ENCODE data around the gene PIP5K1B.

The PIP5K1B gene

DNA sequence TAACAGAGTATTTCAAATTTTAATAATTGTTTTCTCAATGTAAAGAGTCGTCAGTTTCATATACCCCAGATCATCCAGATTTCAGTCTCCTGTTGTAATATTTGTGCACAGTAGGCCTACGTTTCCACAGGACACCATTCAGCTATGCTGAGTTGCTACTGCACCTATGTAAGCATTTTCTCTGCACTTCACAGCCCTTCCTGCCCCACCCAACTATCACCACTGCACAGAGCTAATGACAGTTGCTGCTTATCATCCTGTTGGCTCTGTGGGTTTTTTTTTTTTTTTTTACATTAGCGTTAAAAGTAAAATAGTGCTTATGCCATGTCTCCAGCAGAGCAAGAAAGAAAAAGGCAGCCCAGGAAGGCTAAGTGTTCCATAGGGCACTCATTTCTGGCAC, 314.8 kb downstream of the PIP5K1B start:
- Mint-ChIP-seq H3K9me3 (no peaks in the 10 kb centered on the region), H3K27ac (peak overlapping the region; percentile 74), H3K4me1 (ENCODE audit: low read depth) (peaks cover 28% of the 10 kb centered on the region), H3K36me3 (ENCODE audit: low read depth) (no peaks in the 10 kb centered on the region), H3K4me3 (peak overlapping the region; percentile 51), H3K27me3 (ENCODE audit: low read depth) (peaks cover 22% of the 10 kb centered on the region)

DNA sequence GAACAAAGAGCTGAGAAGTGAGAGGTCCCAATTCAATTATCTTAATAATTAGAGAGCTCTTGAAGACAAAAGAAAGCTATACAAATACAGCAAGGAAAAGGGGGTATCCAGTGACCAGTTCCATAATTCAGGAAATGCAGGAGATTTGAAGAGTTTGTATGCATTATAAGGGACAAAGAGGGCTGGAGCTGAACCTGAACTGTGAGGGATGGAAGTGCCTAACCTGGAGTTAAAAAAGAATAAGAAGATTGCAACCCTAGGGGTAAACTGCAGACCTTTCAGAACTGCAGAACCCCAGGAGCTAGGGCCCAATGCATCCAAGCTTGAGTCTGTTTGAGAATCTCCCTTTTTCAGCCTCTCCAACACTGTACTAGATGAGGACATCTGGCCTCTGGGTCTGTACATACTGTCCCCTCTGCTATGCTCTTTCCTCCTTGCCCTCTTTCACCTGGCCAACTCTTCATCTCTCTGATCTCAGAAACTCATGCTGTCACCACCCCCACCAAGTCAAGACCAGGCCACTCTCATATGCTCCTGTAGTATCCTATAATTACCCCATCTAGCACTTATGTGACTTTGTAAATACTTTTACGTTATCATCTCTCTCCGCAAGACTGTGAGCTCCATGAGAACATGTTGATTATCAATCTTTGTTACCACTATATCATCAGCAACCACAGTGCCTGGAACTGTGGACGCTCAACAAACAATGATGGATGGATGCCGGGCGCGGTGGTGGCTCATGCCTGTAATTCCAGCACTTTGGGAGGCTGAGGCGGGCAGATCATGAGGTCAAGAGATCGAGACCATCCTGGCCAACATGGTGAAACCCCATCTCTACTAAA, 315.5 kb downstream of the PIP5K1B start:
- H3K4me1 Mint-ChIP-seq (ENCODE audit: low read depth), result peaks cover 28% of the 10 kb centered on the region
- no peak overlapping the region for H3K4me3 Mint-ChIP-seq
- H3K27ac Mint-ChIP-seq, result peak overlapping the region; percentile 74
- H3K27me3 Mint-ChIP-seq (ENCODE audit: low read depth), result peaks cover 22% of the 10 kb centered on the region
- H3K36me3 Mint-ChIP-seq (ENCODE audit: low read depth), result no peaks in the 10 kb centered on the region
- no peaks in the 10 kb centered on the region for H3K9me3 Mint-ChIP-seq

DNA sequence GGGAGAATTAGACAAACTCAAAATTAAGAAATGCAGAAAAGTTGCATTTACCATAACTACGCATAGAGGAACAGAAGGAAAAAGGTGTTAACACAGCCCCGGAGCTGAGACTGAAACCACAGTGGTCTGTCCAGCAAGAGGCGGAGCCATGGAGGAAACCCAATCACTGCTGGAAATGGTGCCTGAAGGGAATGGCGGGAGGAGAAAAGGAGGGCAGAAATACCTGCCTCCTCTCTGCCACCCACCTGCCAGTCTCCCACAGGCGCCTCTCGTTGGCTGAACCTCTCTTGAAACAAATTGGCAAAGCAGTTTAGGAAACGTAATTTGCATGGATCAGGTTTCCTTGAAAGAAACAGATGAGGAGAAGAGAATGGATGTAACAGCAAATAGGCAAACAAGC, 318.6 kb downstream of the PIP5K1B start:
- peaks cover 8% of the 10 kb centered on the region for H3K27me3 Mint-ChIP-seq (ENCODE audit: low read depth)
- peaks cover 37% of the 10 kb centered on the region for H3K4me1 Mint-ChIP-seq (ENCODE audit: low read depth)
- H3K27ac Mint-ChIP-seq, result no peak overlapping the region
- no peaks in the 10 kb centered on the region for H3K9me3 Mint-ChIP-seq
- H3K36me3 Mint-ChIP-seq (ENCODE audit: low read depth), result no peaks in the 10 kb centered on the region
- H3K4me3 Mint-ChIP-seq, result no peak overlapping the region

DNA sequence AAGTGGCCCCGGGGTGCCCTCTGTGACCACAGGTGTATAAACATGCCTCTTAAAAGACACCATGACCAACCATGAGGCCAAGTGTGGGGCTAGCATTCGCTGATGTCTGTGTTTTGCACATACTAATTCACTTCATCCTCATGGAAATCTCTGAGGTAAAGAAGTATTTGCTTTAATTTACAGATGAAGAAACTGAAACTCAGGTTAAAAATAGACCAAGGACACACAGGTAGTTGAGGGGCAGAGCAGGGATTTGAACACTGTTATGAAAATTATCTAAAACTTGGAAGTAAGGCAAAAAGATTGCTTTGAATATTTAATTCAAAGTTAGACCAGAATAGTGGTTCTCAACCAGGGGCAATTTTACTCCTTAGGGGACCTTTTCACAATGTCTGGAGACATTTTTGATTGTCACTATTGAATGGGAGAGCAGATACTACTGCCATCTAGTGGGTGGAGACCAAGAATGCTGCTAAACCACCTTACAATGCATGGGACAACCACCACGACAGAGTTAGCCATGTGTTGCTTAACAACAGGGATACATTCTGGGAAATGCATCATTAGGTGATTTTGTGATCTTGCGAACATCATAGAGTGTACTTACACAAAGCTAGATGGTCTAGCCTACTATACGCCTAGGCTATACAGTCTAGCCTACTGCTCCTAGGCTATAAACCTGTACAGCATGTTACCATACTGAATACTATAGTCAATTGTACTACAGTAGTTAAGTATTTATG, 322.5 kb downstream of the PIP5K1B start:
- Mint-ChIP-seq H3K4me3 (peak overlapping the region; percentile 16), H3K4me1 (ENCODE audit: low read depth) (peaks cover 38% of the 10 kb centered on the region), H3K36me3 (ENCODE audit: low read depth) (peaks cover 5% of the 10 kb centered on the region), H3K27ac (no peak overlapping the region), H3K9me3 (peaks cover 7% of the 10 kb centered on the region), H3K27me3 (ENCODE audit: low read depth) (peaks cover 8% of the 10 kb centered on the region)

DNA sequence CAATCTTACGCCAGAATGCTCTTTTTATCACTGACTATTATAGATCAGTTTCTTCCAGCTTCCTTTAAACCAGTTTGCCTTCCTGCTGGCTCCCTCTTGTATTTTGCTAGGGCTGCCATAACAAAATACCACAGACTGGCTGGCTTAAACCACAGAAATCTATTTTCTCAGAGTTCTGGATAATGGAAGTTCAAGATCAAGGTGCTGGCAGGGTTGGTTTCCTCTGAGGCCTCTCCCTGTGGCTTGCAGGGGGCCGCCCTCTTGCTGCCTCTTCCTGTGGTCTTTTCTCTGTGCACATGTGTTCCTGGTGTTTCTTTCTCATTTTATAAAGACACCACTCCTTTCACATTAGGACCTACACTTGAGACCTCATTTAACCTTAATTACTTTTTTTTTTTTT, 323.7 kb downstream of the PIP5K1B start:
- H3K27ac Mint-ChIP-seq, result peak overlapping the region; percentile 65
- peaks cover 7% of the 10 kb centered on the region for H3K9me3 Mint-ChIP-seq
- peaks cover 5% of the 10 kb centered on the region for H3K36me3 Mint-ChIP-seq (ENCODE audit: low read depth)
- peaks cover 36% of the 10 kb centered on the region for H3K4me1 Mint-ChIP-seq (ENCODE audit: low read depth)
- H3K27me3 Mint-ChIP-seq (ENCODE audit: low read depth), result peaks cover 4% of the 10 kb centered on the region
- peak overlapping the region; percentile 32 for H3K4me3 Mint-ChIP-seq

DNA sequence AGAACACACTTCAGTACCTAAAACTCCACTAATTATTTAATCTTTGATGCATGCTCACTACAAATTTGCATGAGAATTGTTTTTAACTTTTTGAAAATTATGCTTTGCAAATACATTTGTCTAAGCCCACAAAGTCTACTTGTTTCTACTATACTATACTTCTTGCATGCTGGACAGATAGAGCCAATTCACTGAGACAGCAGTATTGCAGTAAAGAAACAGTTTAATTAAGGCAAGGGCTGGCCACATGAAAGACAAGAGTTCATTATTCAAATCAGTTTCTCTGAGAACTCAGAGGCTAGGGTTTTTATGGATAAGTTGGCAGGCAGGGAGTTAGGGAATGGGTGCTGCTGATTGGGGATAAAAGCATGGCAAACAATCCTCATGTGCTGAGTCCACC, 324.5 kb downstream of the PIP5K1B start:
- peak overlapping the region; percentile 7 for H3K4me3 Mint-ChIP-seq
- no peak overlapping the region for H3K27ac Mint-ChIP-seq
- H3K36me3 Mint-ChIP-seq (ENCODE audit: low read depth), result peaks cover 5% of the 10 kb centered on the region
- H3K4me1 Mint-ChIP-seq (ENCODE audit: low read depth), result peaks cover 32% of the 10 kb centered on the region
- peaks cover 7% of the 10 kb centered on the region for H3K9me3 Mint-ChIP-seq
- H3K27me3 Mint-ChIP-seq (ENCODE audit: low read depth), result no peaks in the 10 kb centered on the region

DNA sequence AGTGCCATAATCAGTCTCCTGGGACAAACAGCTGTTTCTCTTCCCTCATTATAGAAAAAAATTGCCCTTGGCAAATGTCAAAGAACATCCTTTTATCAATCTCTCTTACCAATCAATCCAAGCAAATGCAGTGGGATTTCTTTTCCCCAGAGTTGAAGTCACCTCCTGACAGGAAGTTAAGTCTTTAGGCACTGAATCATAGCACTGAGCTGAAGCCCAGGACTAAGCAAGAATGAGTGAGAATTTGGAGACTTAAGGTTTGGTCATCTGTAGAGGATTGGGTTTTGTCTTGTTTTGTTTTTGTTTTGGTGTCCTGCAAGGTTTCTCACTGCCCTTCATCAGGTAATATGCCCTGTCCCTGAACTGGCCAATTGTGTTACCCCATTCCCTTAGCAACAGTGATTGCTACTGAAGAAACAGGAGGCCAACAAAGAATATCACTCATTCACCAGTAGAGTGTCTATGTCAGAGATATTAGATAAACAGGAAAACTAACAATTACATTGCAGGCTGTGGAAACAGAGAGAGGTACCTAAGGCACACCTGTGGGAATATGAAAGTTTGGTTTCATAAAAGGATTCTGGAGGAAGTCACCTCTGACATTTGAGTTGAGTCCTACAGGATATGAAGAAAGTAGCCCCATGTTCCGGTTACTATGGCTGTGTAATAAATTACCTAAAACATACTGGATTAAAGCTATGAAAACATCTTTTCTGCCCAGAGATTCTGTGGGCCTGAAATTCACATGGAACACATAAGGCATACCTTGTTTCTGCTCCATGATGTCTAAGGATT, 326.0 kb downstream of the PIP5K1B start:
- no peaks in the 10 kb centered on the region for H3K27me3 Mint-ChIP-seq (ENCODE audit: low read depth)
- peaks cover 32% of the 10 kb centered on the region for H3K4me1 Mint-ChIP-seq (ENCODE audit: low read depth)
- H3K4me3 Mint-ChIP-seq, result no peak overlapping the region
- H3K9me3 Mint-ChIP-seq, result peaks cover 7% of the 10 kb centered on the region
- H3K27ac Mint-ChIP-seq, result peak overlapping the region; percentile 17
- peaks cover 6% of the 10 kb centered on the region for H3K36me3 Mint-ChIP-seq (ENCODE audit: low read depth)

DNA sequence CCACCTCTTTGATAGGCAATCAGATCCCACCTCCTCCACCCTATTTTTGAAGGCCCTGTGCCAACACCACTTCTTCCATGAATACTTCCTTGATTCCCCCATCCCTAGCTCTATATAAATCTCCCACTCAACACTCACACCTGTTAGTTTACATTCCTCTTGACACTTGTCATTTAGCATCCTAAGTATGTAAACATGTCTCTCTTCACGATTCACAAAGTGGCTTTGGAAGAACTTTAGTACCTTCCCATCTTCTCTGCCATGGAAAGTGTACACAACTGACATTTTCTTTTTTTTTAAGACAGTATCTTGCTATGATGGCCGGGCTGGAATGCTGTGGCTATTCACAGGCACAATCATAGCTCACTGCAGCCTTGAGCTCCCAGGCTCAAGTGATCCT, 329.0 kb downstream of the PIP5K1B start:
- Mint-ChIP-seq H3K36me3 (ENCODE audit: low read depth) (peaks cover 13% of the 10 kb centered on the region), H3K27ac (peak overlapping the region; percentile 18), H3K27me3 (ENCODE audit: low read depth) (no peaks in the 10 kb centered on the region), H3K4me3 (peak overlapping the region; percentile 5), H3K4me1 (ENCODE audit: low read depth) (peaks cover 25% of the 10 kb centered on the region), H3K9me3 (peaks cover 7% of the 10 kb centered on the region)

DNA sequence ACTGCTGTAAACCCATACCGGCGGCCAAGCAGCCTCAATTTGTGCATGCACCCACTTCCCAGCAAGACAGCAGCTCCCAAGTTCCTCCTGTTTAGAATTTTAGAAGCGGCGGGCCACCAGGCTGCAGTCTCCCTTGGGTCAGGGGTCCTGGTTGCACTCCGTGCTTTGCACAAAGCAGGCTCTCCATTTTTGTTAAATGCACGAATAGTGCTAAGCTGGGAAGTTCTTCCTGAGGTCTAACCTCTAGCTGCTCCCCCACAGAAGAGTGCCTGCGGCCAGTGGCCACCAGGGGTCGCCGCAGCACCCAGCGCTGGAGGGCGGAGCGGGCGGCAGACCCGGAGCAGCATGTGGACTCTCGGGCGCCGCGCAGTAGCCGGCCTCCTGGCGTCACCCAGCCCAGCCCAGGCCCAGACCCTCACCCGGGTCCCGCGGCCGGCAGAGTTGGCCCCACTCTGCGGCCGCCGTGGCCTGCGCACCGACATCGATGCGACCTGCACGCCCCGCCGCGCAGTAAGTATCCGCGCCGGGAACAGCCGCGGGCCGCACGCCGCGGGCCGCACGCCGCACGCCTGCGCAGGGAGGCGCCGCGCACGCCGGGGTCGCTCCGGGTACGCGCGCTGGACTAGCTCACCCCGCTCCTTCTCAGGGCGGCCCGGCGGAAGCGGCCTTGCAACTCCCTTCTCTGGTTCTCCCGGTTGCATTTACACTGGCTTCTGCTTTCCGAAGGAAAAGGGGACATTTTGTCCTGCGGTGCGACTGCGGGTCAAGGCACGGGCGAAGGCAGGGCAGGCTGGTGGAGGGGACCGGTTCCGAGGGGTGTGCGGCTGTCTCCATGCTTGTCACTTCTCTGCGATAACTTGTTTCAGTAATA, 330.6 kb downstream of the PIP5K1B start, which contains the start of gene FXN:
Gene FXN, plus strand, starts transcription at position 315 of the 871 bp plus-strand sequence. Its CDS starts 31 bp downstream, at position 346.
- H3K27ac Mint-ChIP-seq, result peak within 1 kb of the TSS; percentile 88
- no peaks in the 10 kb centered on the region for H3K27me3 Mint-ChIP-seq (ENCODE audit: low read depth)
- peaks cover 8% of the 10 kb centered on the region for H3K36me3 Mint-ChIP-seq (ENCODE audit: low read depth)

DNA sequence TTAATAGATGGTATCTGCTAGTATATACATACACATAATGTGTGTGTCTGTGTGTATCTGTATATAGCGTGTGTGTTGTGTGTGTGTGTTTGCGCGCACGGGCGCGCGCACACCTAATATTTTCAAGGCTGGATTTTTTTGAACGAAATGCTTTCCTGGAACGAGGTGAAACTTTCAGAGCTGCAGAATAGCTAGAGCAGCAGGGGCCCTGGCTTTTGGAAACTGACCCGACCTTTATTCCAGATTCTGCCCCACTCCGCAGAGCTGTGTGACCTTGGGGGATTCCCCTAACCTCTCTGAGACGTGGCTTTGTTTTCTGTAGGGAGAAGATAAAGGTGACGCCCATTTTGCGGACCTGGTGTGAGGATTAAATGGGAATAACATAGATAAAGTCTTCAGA, 331.3 kb downstream of the PIP5K1B start:
- Mint-ChIP-seq H3K4me3 (peak overlapping the region; percentile 92), H3K4me1 (ENCODE audit: low read depth) (peaks cover 8% of the 10 kb centered on the region), H3K36me3 (ENCODE audit: low read depth) (peaks cover 8% of the 10 kb centered on the region), H3K27me3 (ENCODE audit: low read depth) (no peaks in the 10 kb centered on the region), H3K9me3 (no peaks in the 10 kb centered on the region), H3K27ac (peak overlapping the region; percentile 88)

More for the DNA sequence above, 330.6 kb downstream of the PIP5K1B start, which contains the start of gene FXN:
- H3K4me1 Mint-ChIP-seq (ENCODE audit: low read depth), result peaks cover 13% of the 10 kb centered on the region
- H3K9me3 Mint-ChIP-seq, result no peaks in the 10 kb centered on the region
- H3K4me3 Mint-ChIP-seq, result peak within 1 kb of the TSS; percentile 92

DNA sequence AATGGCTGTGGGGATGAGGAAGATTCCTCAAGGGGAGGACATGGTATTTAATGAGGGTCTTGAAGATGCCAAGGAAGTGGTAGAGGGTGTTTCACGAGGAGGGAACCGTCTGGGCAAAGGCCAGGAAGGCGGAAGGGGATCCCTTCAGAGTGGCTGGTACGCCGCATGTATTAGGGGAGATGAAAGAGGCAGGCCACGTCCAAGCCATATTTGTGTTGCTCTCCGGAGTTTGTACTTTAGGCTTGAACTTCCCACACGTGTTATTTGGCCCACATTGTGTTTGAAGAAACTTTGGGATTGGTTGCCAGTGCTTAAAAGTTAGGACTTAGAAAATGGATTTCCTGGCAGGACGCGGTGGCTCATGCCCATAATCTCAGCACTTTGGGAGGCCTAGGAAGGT, 331.8 kb downstream of the PIP5K1B start:
- peaks cover 8% of the 10 kb centered on the region for H3K4me1 Mint-ChIP-seq (ENCODE audit: low read depth)
- H3K27me3 Mint-ChIP-seq (ENCODE audit: low read depth), result no peaks in the 10 kb centered on the region
- H3K27ac Mint-ChIP-seq, result peak overlapping the region; percentile 88
- peaks cover 8% of the 10 kb centered on the region for H3K36me3 Mint-ChIP-seq (ENCODE audit: low read depth)
- peak overlapping the region; percentile 92 for H3K4me3 Mint-ChIP-seq
- H3K9me3 Mint-ChIP-seq, result no peaks in the 10 kb centered on the region

DNA sequence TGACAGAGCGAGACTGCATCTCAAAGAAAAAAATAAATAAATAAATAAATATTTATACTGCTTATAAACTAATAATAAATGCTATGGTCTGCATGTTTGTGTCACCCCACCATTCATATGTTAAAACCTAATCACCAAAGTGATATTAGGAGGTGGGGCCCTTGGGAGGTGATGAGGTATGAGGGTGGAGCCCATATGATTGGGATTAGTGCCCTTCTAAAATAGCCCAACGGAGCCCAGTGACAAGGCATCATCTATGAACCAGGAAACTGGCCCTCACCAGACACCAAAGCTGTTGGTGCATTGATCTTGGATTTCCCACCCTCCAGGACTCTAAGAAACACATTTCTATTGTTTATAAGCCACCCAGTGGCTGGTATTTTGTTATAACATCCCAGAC, 335.6 kb downstream of the PIP5K1B start:
- no peak overlapping the region for H3K27ac Mint-ChIP-seq

More for the DNA sequence above, 335.6 kb downstream of the PIP5K1B start:
- Mint-ChIP-seq H3K9me3 (no peaks in the 10 kb centered on the region), H3K27me3 (ENCODE audit: low read depth) (no peaks in the 10 kb centered on the region), H3K4me1 (ENCODE audit: low read depth) (peaks cover 22% of the 10 kb centered on the region), H3K4me3 (no peak overlapping the region), H3K36me3 (ENCODE audit: low read depth) (peaks cover 8% of the 10 kb centered on the region)
